H9 (cell line): ENCODE data around the gene FNDC3B. TPM values are rescaled to one million over a fixed set of nuclear protein-coding genes. Genes with fewer than 3 reads are reported as not detected.

ENCODE experiments used
- DNase-seq: peaks from one replicate; pipeline ENCODE4 v3.0.0-alpha.2; 2017
- H2AFZ ChIP-seq: one replicate; pipeline ENCODE4 v1.6.1; 2013; ENCODE audit warnings: mild to moderate bottlenecking, low read length, control low read depth, moderate library complexity
- H2AK5ac ChIP-seq: 2 replicates; pipeline ENCODE4 v1.6.1; 2013; ENCODE audit warnings: low read length, control low read depth, mixed read lengths; ENCODE audit not compliant: insufficient read length
- H2BK120ac ChIP-seq: one replicate; pipeline ENCODE4 v1.6.1; 2013; ENCODE audit warnings: low read depth, mild to moderate bottlenecking, low read length, control low read depth, inconsistent platforms; ENCODE audit not compliant: poor library complexity, severe bottlenecking
- H2BK12ac ChIP-seq: 2 replicates; pipeline ENCODE4 v1.6.1; 2013; ENCODE audit warnings: low read length, control low read depth, mixed read lengths, low read depth; ENCODE audit not compliant: insufficient read length
- H2BK15ac ChIP-seq: 2 replicates; pipeline ENCODE4 v1.6.1; 2013; ENCODE audit warnings: low read depth, low read length, control low read depth
- H2BK20ac ChIP-seq: one replicate; pipeline ENCODE4 v1.6.1; 2013; ENCODE audit warnings: low read depth, mild to moderate bottlenecking, low read length, control low read depth, inconsistent platforms; ENCODE audit not compliant: poor library complexity, severe bottlenecking
- H2BK5ac ChIP-seq: 2 replicates; pipeline ENCODE4 v1.6.1; 2013; ENCODE audit warnings: low read length, control low read depth, mixed read lengths; ENCODE audit not compliant: insufficient read length
- H3K14ac ChIP-seq: 2 replicates; pipeline ENCODE4 v1.6.1; 2013; ENCODE audit warnings: low read length, control low read depth; ENCODE audit not compliant: insufficient read depth
- H3K18ac ChIP-seq: 2 replicates; pipeline ENCODE4 v1.6.1; 2013; ENCODE audit warnings: low read depth, mild to moderate bottlenecking, mixed read lengths, low read length, control low read depth; ENCODE audit not compliant: insufficient read length
- H3K23ac ChIP-seq: 2 replicates; pipeline ENCODE4 v1.6.1; 2013; ENCODE audit warnings: low read length, control low read depth, mixed read lengths, low read depth; ENCODE audit not compliant: insufficient read length
- H3K23me2 ChIP-seq: 2 replicates; pipeline ENCODE4 v1.6.1; 2013; ENCODE audit warnings: low read depth, mild to moderate bottlenecking, mixed read lengths, low read length, control low read depth; ENCODE audit not compliant: insufficient read length, poor library complexity, severe bottlenecking
- H3K27ac ChIP-seq: 2 replicates; pipeline ENCODE4 v1.5.1; 2013; ENCODE audit warnings: low read length, control low read depth, mixed read lengths, low read depth; ENCODE audit not compliant: insufficient read length
- H3K27me3 ChIP-seq: 2 replicates; pipeline ENCODE4 v1.6.1; 2013; ENCODE audit warnings: low read length, control low read depth, inconsistent platforms; ENCODE audit not compliant: insufficient read depth
- H3K4ac ChIP-seq: 2 replicates; pipeline ENCODE4 v1.6.1; 2013; ENCODE audit warnings: low read depth, mild to moderate bottlenecking, control low read depth, inconsistent platforms, low read length, moderate library complexity
- H3K4me1 ChIP-seq: 2 replicates; pipeline ENCODE4 v1.6.1; 2013; ENCODE audit warnings: low read length, control low read depth, inconsistent platforms; ENCODE audit not compliant: insufficient read depth
- H3K4me2 ChIP-seq: 2 replicates; pipeline ENCODE4 v1.6.1; 2013; ENCODE audit warnings: low read length, control low read depth, mixed read lengths; ENCODE audit not compliant: insufficient read length, insufficient read depth
- H3K56ac ChIP-seq: 2 replicates; pipeline ENCODE4 v1.6.1; 2013; ENCODE audit warnings: low read depth, mild to moderate bottlenecking, mixed read lengths, low read length, control low read depth; ENCODE audit not compliant: insufficient read length
- H3K79me1 ChIP-seq: 2 replicates; pipeline ENCODE4 v1.6.1; 2013; ENCODE audit warnings: low read depth, mild to moderate bottlenecking, moderate library complexity, low read length, control low read depth, inconsistent platforms; ENCODE audit not compliant: insufficient read depth, poor library complexity, severe bottlenecking
- H3K79me2 ChIP-seq: 2 replicates; pipeline ENCODE4 v1.6.1; 2013; ENCODE audit warnings: low read length, control low read depth, inconsistent platforms; ENCODE audit not compliant: insufficient read depth
- H3K9ac ChIP-seq: 2 replicates; pipeline ENCODE4 v1.6.1; 2013; ENCODE audit warnings: low read length, control low read depth, mixed read lengths; ENCODE audit not compliant: insufficient read length; ENCODE audit errors: extremely low read depth
- H3K9me3 ChIP-seq: one replicate; pipeline ENCODE4 v1.6.1; 2013; ENCODE audit warnings: low read depth, low read length, inconsistent platforms; ENCODE audit not compliant: control insufficient read depth
- H3T11ph ChIP-seq: one replicate; pipeline ENCODE4 v1.6.1; 2013; ENCODE audit warnings: mild to moderate bottlenecking, low read length, control low read depth, inconsistent platforms
- H4K20me1 ChIP-seq: one replicate; pipeline ENCODE4 v1.6.1; 2013; ENCODE audit not compliant: control insufficient read depth, insufficient read length, insufficient read depth
- H4K5ac ChIP-seq: 2 replicates; pipeline ENCODE4 v1.6.1; 2013; ENCODE audit warnings: low read depth, mild to moderate bottlenecking, mixed read lengths, low read length, control low read depth; ENCODE audit not compliant: insufficient read length
- H4K8ac ChIP-seq: replicated peaks from 2 replicates; pipeline ENCODE4 v1.6.1; 2013; ENCODE audit warnings: low read length, control low read depth, mixed read lengths, low read depth; ENCODE audit not compliant: insufficient read length
- H4K91ac ChIP-seq: 2 replicates; pipeline ENCODE4 v1.6.1; 2013; ENCODE audit warnings: low read depth, mild to moderate bottlenecking, moderate library complexity, mixed read lengths, low read length, control low read depth; ENCODE audit not compliant: insufficient read length
- H3K27ac Mint-ChIP-seq, 3 experiments: 2 replicates in 2 of 3; 3 replicates in 1 of 3; pipeline ENCODE4 v1.8.0; 2020 to 2021; ENCODE audit warnings: mixed read lengths in 3 of 3, mild to moderate bottlenecking in 1 of 3, moderate library complexity in 1 of 3
- H3K27me3 Mint-ChIP-seq: 2 replicates; pipeline ENCODE4 v1.8.0; 2021; ENCODE audit warnings: low read depth, mild to moderate bottlenecking, moderate library complexity, mixed read lengths
- H3K36me3 Mint-ChIP-seq, 3 experiments: 2 replicates in 2 of 3; 3 replicates in 1 of 3; pipeline ENCODE4 v1.8.0; 2020 to 2021; ENCODE audit warnings: low read depth in 3 of 3, mixed read lengths in 3 of 3; ENCODE audit not compliant: insufficient read depth in 1 of 3
- H3K4me1 Mint-ChIP-seq, 2 experiments: 2 replicates each; pipeline ENCODE4 v1.8.0; 2020; ENCODE audit warnings: mixed read lengths in 2 of 2
- H3K4me3 Mint-ChIP-seq, 2 experiments: 2 replicates in 1 of 2; 3 replicates in 1 of 2; pipeline ENCODE4 v1.8.0; 2020 to 2021; ENCODE audit warnings: mild to moderate bottlenecking in 2 of 2, mixed read lengths in 2 of 2, moderate library complexity in 1 of 2
- H3K9me3 Mint-ChIP-seq, 2 experiments: 2 replicates in 1 of 2; 3 replicates in 1 of 2; pipeline ENCODE4 v1.8.0; 2020; ENCODE audit warnings: mild to moderate bottlenecking in 2 of 2, mixed read lengths in 2 of 2, moderate library complexity in 1 of 2
- CTCF ChIP-seq: fragments of 200-600 bp; sonication (generic); conservative IDR thresholded peaks from 3 replicates; pipeline ENCODE4 v1.8.0; 2021; ENCODE audit warnings: antibody characterized with exemption, mild to moderate bottlenecking
- WGBS: extraction: QIAGEN DNeasy Blood & Tissue Kit; methylation state at CpG from one replicate; pipeline ENCODE4 v1.1.7; 2013; ENCODE audit warnings: missing lambda C conversion rate, low lambda C conversion rate, mixed read lengths; ENCODE audit not compliant: insufficient read length; ENCODE audit errors: extremely low coverage; 5-methylcytosine and 5-hydroxymethylcytosine counted together
- total RNA-seq: library from RNA; stranded (reverse); gene quantifications from 2 replicates; pipeline ENCODE4 v1.2.1, GENCODE V29; 2021

FNDC3B gene
- total RNA-seq, 1 experiment from 2014 or later = 43.8 TPM

- H3K4ac ChIP-seq = no peak overlapping the region
- no peaks in the 10 kb centered on the region for H3K9me3 ChIP-seq
- Mint-ChIP-seq H3K4me1 (peaks cover 46 to 49% of the 10 kb centered on the region in 2 experiments), H3K9me3 (no peaks in the 10 kb centered on the region), H3K27ac (no peak overlapping the region; a peak in 1 of 7 replicates), H3K27me3 (no peaks in the 10 kb centered on the region), H3K4me3 (no peak overlapping the region), H3K36me3 (no peaks in the 10 kb centered on the region; a peak in 1 of 7 replicates)
- no peak overlapping the region for H2BK15ac ChIP-seq
- no peak overlapping the region for H4K8ac ChIP-seq
- H3K4me1 ChIP-seq = peaks cover 5% of the 10 kb centered on the region; the same call in 1 of the 2 replicates
- H3K18ac ChIP-seq = no peak overlapping the region
- H3K27me3 ChIP-seq = no peaks in the 10 kb centered on the region
- H2BK12ac ChIP-seq = no peak overlapping the region
- H4K20me1 ChIP-seq = no peaks in the 10 kb centered on the region
- H3K27ac ChIP-seq = no peak overlapping the region
- no peak overlapping the region for H2AFZ ChIP-seq
- no peak overlapping the region for H3K9ac ChIP-seq
- H4K5ac ChIP-seq = no peak overlapping the region
- no peak overlapping the region for H3K56ac ChIP-seq
- no peak overlapping the region for H2BK5ac ChIP-seq
- no peaks in the 10 kb centered on the region for H3K23me2 ChIP-seq
- H4K91ac ChIP-seq = no peak overlapping the region
- H3K4me2 ChIP-seq = no peak overlapping the region
- no peaks in the 10 kb centered on the region for H3K79me1 ChIP-seq
- no peak overlapping the region for H2BK20ac ChIP-seq
- H3K79me2 ChIP-seq = peaks cover 22% of the 10 kb centered on the region; the same call in 1 of the 2 replicates
- DNase-seq = no peak
- WGBS = no CpG with 5 or more reads among the region's 4 CpGs
- no peak overlapping the region for H3T11ph ChIP-seq
- H3K14ac ChIP-seq = no peak overlapping the region
- no peak overlapping the region for H3K23ac ChIP-seq
- no peak overlapping the region for H2BK120ac ChIP-seq
- H2AK5ac ChIP-seq = no peak overlapping the region
- TF ChIP-seq CTCF = no peak
These were observed 33.2 kb downstream of the FNDC3B start for GRCh38 chr3:172072543-172072942.
